Testis (tissue), 3 donors: Measurements from ENCODE around the gene BCL11B. TPM values are rescaled to one million over a fixed set of nuclear protein-coding genes. Genes with fewer than 3 reads are reported as not detected.

ENCODE experiments used
- DNase-seq: peaks from one replicate; pipeline ENCODE4 v3.0.0-alpha.2; 2019
- H3K27ac ChIP-seq, 2 donors: fragments of 200-600 bp; sonication (generic); one replicate each; pipeline ENCODE4 v1.5.1; 2019
- H3K27me3 ChIP-seq: fragments of 200-600 bp; sonication (generic); one replicate; pipeline ENCODE4 v1.5.1; 2019
- H3K36me3 ChIP-seq: fragments of 200-600 bp; sonication (generic); one replicate; pipeline ENCODE4 v1.5.1; 2017; ENCODE audit warnings: low read depth; ENCODE audit errors: missing control alignments
- H3K4me1 ChIP-seq: fragments of 200-600 bp; sonication (generic); one replicate; pipeline ENCODE4 v1.5.1; 2019
- H3K4me3 ChIP-seq, 2 donors: fragments of 200-600 bp; sonication (generic); one replicate each; pipeline ENCODE4 v1.5.1; 2017 to 2019
- H3K9me3 ChIP-seq: fragments of 200-600 bp; sonication (generic); one replicate; pipeline ENCODE4 v1.5.1; 2017
- POLR2A ChIP-seq: fragments of 450-650 bp; IDR thresholded peaks from one replicate; pipeline ENCODE4 v1.6.1; 2017; ENCODE audit warnings: antibody characterized with exemption, mild to moderate bottlenecking, moderate library complexity
- WGBS, 2 donors: methylation state at CpG; one replicate each; pipeline ENCODE4 v1.1.5; 2018; 5-methylcytosine and 5-hydroxymethylcytosine counted together
- intact Hi-C: fragments of 100-400 bp; cut with DNase I; formaldehyde crosslinking; loops from one replicate; pipeline ENCODE4 v1.15.1; 2023; ENCODE audit warnings: low total_unique reads
- polyA plus RNA-seq: library from polyadenylated mRNA; stranded (reverse); fragments of 350-450 nt; fragmentation: Illumina TruSeq; extraction: RNeasy Lipid Tissue Mini Kit (QIAGEN cat#74804); gene quantifications from one replicate; pipeline ENCODE4 v1.2.3, GENCODE V29; 2014; ENCODE audit warnings: low read depth, low replicate concordance; ENCODE audit not compliant: insufficient read depth
- total RNA-seq, 2 donors: library from RNA; depleted of rRNA; stranded (reverse); fragments of >200 nt; gene quantifications; one replicate each; pipeline ENCODE4 v1.2.3, GENCODE V29; 2016
- TF ChIP-seq, protein P1 (sequence below), 3 experiments: fragments of 450-650 bp in 2 of 3; fragments of 200-600 bp in 1 of 3; sonication (generic) in 1 of 3; IDR thresholded peaks; one replicate each; pipeline ENCODE4 v1.5.1; 2016 to 2019; ENCODE audit warnings: antibody characterized with exemption in 3 of 3, mild to moderate bottlenecking in 2 of 3, moderate library complexity in 1 of 3

BCL11B gene
- total and polyA plus RNA-seq, 3 donors from 2014 or later, result 0.96 to 4.7 (median 4.4) TPM

DNA sequence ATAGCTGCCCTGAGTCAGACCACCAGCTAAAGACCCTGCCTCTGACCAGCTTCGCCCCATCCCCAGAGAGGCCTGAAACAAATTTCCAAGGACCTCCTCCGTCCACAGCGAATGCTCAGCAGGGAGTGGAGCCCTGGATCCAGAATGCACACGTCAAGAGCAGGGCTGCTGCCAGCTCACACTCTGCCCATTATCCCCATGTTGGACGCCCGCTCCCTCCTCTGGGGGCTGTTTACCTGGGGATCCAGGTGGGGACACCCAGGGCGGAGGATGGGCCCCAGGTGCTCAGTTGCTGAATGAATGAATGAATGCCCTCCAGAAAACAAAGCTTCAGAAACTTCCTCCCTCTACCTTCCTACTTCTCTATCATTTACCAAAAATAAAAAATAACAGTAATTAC is 18.1 kb downstream of the BCL11B start:
- no peaks in the 10 kb centered on the region for H3K36me3 ChIP-seq
- no peaks in the 10 kb centered on the region for H3K4me1 ChIP-seq
- TF ChIP-seq, protein P1, sequence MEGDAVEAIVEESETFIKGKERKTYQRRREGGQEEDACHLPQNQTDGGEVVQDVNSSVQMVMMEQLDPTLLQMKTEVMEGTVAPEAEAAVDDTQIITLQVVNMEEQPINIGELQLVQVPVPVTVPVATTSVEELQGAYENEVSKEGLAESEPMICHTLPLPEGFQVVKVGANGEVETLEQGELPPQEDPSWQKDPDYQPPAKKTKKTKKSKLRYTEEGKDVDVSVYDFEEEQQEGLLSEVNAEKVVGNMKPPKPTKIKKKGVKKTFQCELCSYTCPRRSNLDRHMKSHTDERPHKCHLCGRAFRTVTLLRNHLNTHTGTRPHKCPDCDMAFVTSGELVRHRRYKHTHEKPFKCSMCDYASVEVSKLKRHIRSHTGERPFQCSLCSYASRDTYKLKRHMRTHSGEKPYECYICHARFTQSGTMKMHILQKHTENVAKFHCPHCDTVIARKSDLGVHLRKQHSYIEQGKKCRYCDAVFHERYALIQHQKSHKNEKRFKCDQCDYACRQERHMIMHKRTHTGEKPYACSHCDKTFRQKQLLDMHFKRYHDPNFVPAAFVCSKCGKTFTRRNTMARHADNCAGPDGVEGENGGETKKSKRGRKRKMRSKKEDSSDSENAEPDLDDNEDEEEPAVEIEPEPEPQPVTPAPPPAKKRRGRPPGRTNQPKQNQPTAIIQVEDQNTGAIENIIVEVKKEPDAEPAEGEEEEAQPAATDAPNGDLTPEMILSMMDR (IDR thresholded peaks at IDR 0.05), result no peak
- no peak for TF ChIP-seq POLR2A
- no peak overlapping the region for H3K27ac ChIP-seq
- WGBS, 2 donors, result 89 to 90% methylated on average over 7 of the region's 7 CpGs
- H3K27me3 ChIP-seq, result no peaks in the 10 kb centered on the region
- no peak for DNase-seq
- intact Hi-C loops, result no loop called here
- no peaks in the 10 kb centered on the region for H3K9me3 ChIP-seq
- no peak overlapping the region for H3K4me3 ChIP-seq

DNA sequence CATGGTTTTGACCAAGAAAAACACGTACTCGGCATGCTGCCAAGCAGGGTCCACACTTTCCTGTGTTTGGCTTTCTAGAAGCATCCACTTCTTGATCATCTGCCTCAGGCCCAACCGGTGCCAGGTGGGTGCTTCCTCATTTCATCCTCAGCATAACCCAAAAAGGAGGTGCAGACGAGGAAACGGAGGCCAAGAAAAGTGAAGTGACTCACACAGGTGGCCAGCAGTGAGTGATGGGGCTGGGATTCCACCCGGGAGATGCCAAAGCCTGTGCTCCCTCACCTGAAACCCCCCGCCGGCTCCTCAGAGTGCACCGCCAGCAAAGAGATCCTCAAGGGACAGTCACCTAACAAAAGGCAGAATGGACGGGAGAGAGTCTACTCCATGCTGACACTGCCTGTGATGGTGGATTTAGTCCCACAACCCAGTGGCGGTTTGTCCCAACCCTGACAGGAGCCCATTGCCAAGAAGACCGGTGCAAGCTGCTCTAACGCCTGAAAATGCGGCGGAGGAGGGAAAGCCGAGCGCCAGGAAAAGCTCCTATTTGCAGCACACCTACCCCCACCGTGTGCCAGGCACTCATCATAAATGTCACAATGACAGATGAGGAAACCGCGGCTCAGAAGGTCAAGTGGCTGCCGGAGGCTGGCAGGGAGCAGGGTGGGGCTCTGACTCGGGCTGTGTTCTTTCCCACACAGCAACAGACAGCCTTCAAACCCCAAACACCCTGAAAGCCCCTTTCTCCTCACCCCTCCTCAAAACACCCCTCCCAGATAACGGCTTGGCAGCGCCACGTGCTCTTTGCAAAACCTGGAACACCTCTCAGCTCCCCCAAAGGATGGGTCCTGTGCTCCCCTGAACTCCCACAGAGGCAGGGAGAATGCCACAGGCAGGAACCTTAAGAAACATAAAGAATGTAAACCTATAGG is 18.8 kb downstream of the BCL11B start:
- no peak for DNase-seq
- Histone ChIP-seq H3K27ac (no peak overlapping the region), H3K27me3 (no peaks in the 10 kb centered on the region), H3K9me3 (no peaks in the 10 kb centered on the region), H3K4me1 (no peaks in the 10 kb centered on the region), H3K36me3 (no peaks in the 10 kb centered on the region), H3K4me3 (no peak overlapping the region)
- WGBS, 2 donors, result 72 to 85% methylated on average over 22 to 25 of the region's 25 CpGs
- intact Hi-C loops, result no loop called here
- TF ChIP-seq POLR2A, result no peak
- TF ChIP-seq, protein P1 (IDR thresholded peaks at IDR 0.05), result no peak

DNA sequence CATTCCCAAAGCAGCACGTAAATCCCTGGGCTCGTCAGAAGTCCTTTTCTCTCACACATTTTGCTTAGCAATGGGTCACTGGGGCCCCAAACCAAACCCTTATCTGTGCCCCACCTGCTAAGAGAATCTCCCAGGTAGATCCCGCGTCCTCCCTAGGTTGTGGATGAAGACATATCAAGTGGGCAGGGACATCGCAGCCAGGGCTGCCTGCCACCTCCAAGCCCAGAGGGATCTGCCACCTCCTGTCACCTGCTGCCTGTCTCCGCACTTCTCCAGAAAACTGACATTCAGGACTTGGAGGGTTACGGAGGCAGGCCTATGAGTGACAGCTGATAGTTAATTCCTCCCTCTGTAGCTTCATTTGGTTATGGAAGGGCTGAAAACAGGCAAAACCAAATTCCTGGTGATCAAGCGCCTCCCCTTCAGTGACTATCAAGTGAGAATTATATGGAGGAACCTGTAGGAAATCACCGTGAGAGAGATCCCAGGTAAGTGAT is 19.5 kb downstream of the BCL11B start:
- TF ChIP-seq, protein P1 (IDR thresholded peaks at IDR 0.05), result no peak
- no peak for TF ChIP-seq POLR2A
- 67 to 79% methylated on average over 8 to 9 of the region's 9 CpGs for WGBS, 2 donors
- no peaks in the 10 kb centered on the region for H3K4me1 ChIP-seq
- intact Hi-C loops, result no loop called here
- no peak overlapping the region for H3K27ac ChIP-seq
- no peaks in the 10 kb centered on the region for H3K36me3 ChIP-seq
- no peaks in the 10 kb centered on the region for H3K27me3 ChIP-seq
- no peaks in the 10 kb centered on the region for H3K9me3 ChIP-seq
- no peak overlapping the region for H3K4me3 ChIP-seq
- DNase-seq, result no peak

DNA sequence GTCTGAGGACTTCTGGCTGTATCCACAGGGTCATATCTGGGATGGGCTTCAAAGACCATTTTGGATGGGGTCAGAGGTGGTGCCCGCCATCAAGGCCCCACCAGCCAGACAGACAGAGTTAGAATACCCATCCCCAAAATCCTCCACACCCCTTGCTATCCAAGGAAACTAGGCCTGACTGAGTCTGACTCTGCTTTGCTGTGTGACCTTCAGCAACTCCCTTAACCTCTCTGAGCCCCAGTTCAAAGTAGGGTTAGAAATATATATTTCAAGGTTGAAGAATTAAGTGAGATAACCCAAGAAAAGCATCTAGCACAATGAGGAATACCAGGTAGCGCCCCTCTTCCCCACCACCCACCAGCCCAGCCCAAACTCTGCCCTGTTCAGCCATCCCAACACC is 20.3 kb downstream of the BCL11B start:
- WGBS, 2 donors, result 86 to 95% methylated on average over 2 of the region's 2 CpGs

More for the DNA sequence above, 20.3 kb downstream of the BCL11B start:
- Histone ChIP-seq H3K27ac (no peak overlapping the region), H3K36me3 (no peaks in the 10 kb centered on the region), H3K27me3 (no peaks in the 10 kb centered on the region), H3K9me3 (no peaks in the 10 kb centered on the region), H3K4me3 (no peak overlapping the region), H3K4me1 (no peaks in the 10 kb centered on the region)
- intact Hi-C loops, result no loop called here
- no peak for DNase-seq
- TF ChIP-seq, protein P1 (IDR thresholded peaks at IDR 0.05), result no peak
- no peak for TF ChIP-seq POLR2A
